Measurements from ENCODE around the gene SYMPK.

Gene SYMPK

DNA sequence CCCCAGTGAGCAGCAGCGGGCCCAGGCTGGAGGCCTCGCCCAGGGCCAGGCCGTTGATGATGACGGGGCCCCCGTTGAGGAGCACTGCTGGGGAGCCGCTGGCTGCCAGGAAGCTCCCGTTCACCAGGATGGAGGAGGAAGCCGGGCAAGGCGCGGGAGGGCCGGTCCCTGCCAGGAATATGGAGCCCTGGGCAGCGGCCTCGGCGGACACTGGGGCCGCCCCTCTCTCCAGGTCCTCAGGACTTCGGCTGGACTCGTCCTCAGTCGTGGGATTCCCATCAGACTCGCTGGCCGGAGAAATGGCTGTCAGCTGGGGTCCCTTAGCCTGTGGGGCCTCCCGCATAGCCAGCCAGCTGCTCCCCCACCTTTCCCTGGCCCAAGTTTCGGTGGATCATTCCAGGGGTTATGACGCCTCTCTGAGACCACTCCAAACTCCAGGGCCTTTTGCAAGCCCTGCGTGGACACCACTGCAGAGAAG, 96.0 kb downstream of the SYMPK start:
- Histone ChIP-seq H4K20me1 (ENCODE audit: control insufficient read depth, insufficient read depth, low read depth, low read length) (no peaks in the 10 kb centered on the region), H3K79me2 (ENCODE audit: control insufficient read depth, low read length) (no peaks in the 10 kb centered on the region), H3F3A (ENCODE audit: control insufficient read depth, insufficient read depth) (no peaks in the 10 kb centered on the region), H3K9me2 (replicated peaks; ENCODE audit: control insufficient read depth, low read length) (no peaks in the 10 kb centered on the region), H3K4me1 (ENCODE audit: control insufficient read depth, low read length) (peaks cover 19% of the 10 kb centered on the region), H3K4me2 (ENCODE audit: low read length) (no peak overlapping the region), H3K27ac (ENCODE audit: low read depth, low read length) (no peak overlapping the region), H3K27me3 (ENCODE audit: control insufficient read depth, low read length) (peaks cover 8% of the 10 kb centered on the region), H3K4me3 (ENCODE audit: low read length) (no peak overlapping the region), H3K36me3 (ENCODE audit: control insufficient read depth, low read length) (no peaks in the 10 kb centered on the region), H3K9me3 (ENCODE audit: control insufficient read depth, insufficient read depth, low read length) (no peaks in the 10 kb centered on the region)
- no peak for TF ChIP-seq EZH2phosphoT487 (IDR thresholded peaks at IDR 0.05; ENCODE audit: borderline replicate concordance, low read length)
- TF ChIP-seq, protein P1, sequence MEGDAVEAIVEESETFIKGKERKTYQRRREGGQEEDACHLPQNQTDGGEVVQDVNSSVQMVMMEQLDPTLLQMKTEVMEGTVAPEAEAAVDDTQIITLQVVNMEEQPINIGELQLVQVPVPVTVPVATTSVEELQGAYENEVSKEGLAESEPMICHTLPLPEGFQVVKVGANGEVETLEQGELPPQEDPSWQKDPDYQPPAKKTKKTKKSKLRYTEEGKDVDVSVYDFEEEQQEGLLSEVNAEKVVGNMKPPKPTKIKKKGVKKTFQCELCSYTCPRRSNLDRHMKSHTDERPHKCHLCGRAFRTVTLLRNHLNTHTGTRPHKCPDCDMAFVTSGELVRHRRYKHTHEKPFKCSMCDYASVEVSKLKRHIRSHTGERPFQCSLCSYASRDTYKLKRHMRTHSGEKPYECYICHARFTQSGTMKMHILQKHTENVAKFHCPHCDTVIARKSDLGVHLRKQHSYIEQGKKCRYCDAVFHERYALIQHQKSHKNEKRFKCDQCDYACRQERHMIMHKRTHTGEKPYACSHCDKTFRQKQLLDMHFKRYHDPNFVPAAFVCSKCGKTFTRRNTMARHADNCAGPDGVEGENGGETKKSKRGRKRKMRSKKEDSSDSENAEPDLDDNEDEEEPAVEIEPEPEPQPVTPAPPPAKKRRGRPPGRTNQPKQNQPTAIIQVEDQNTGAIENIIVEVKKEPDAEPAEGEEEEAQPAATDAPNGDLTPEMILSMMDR (IDR thresholded peaks at IDR 0.05; ENCODE audit: low read depth, low read length, poor library complexity, severe bottlenecking) = no peak

DNA sequence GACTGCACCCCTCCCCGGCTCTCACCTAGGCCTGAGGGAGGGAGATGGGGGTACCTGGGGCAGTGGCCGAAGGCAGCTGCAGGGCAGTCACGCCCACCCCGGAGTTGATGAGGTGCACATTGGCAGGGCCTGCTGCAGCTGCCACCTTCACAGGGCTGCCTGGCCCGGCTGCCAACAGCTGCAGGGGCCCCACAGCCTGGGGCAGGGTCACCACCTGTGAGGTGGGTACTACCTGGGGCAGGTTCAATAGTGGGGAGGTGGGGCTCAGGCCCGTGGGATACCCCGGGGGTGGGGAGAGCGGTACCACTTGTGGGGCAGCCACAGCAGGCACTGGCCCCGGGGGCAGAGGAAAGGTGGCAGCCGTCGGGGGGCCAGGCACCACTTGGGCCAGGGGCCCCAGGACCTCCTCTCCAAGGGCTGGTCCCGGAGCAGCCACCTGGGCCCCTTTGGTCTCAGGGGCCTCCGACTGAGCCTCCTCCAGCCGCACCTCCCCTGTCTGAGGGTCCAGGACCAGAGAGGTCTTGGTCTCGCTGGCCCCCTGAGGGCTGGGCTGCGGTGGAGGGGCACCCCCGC, 96.6 kb downstream of the SYMPK start:
- H3F3A ChIP-seq (ENCODE audit: control insufficient read depth, insufficient read depth) = no peaks in the 10 kb centered on the region
- no peaks in the 10 kb centered on the region for H3K36me3 ChIP-seq (ENCODE audit: control insufficient read depth, low read length)
- H3K27ac ChIP-seq (ENCODE audit: low read depth, low read length) = no peak overlapping the region
- H3K27me3 ChIP-seq (ENCODE audit: control insufficient read depth, low read length) = peaks cover 8% of the 10 kb centered on the region
- H3K79me2 ChIP-seq (ENCODE audit: control insufficient read depth, low read length) = no peaks in the 10 kb centered on the region
- no peak for TF ChIP-seq EZH2phosphoT487 (IDR thresholded peaks at IDR 0.05; ENCODE audit: borderline replicate concordance, low read length)
- TF ChIP-seq, protein P1 (IDR thresholded peaks at IDR 0.05; ENCODE audit: low read depth, low read length, poor library complexity, severe bottlenecking) = no peak
- H4K20me1 ChIP-seq (ENCODE audit: control insufficient read depth, insufficient read depth, low read depth, low read length) = no peaks in the 10 kb centered on the region
- H3K4me3 ChIP-seq (ENCODE audit: low read length) = no peak overlapping the region
- H3K4me2 ChIP-seq (ENCODE audit: low read length) = no peak overlapping the region
- no peaks in the 10 kb centered on the region for H3K9me3 ChIP-seq (ENCODE audit: control insufficient read depth, insufficient read depth, low read length)
- H3K4me1 ChIP-seq (ENCODE audit: control insufficient read depth, low read length) = peaks cover 19% of the 10 kb centered on the region
- H3K9me2 ChIP-seq (replicated peaks; ENCODE audit: control insufficient read depth, low read length) = no peaks in the 10 kb centered on the region

DNA sequence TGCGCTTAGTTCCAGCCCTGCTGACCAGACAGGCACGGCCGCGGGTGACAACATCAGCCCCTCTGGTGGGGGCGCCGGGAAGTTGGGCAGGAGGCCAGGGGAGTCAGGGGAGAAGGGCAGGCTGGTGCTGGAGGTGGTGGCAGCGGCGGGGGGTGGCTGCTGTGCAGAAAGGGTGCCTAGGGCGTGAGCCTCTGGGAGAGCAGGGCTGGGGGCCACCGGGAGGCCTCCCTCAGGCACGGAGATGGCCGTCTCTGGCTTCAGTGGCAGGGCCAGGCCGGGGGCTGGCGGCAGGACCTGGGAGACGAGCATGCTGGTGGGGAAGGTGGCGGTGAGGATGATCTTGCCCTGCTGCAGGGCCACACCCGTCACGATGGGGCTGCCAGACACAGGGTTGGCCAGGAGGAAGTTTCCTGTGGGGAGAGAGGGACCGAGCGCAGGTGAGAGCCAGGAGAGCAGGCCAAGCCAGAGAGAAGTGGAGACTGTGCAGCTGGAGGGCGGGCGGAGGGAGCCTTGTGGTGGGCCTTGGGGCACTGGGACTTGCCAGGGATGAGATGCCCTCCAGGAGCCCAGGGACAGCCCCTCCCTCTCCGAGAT, 97.1 kb downstream of the SYMPK start:
- H3K4me3 ChIP-seq (ENCODE audit: low read length) = no peak overlapping the region
- H3F3A ChIP-seq (ENCODE audit: control insufficient read depth, insufficient read depth) = no peaks in the 10 kb centered on the region
- H3K4me1 ChIP-seq (ENCODE audit: control insufficient read depth, low read length) = peaks cover 15% of the 10 kb centered on the region
- H3K9me2 ChIP-seq (replicated peaks; ENCODE audit: control insufficient read depth, low read length) = no peaks in the 10 kb centered on the region
- no peaks in the 10 kb centered on the region for H3K36me3 ChIP-seq (ENCODE audit: control insufficient read depth, low read length)
- no peak for TF ChIP-seq EZH2phosphoT487 (IDR thresholded peaks at IDR 0.05; ENCODE audit: borderline replicate concordance, low read length)
- TF ChIP-seq, protein P1 (IDR thresholded peaks at IDR 0.05; ENCODE audit: low read depth, low read length, poor library complexity, severe bottlenecking) = no peak
- H3K79me2 ChIP-seq (ENCODE audit: control insufficient read depth, low read length) = no peaks in the 10 kb centered on the region
- no peaks in the 10 kb centered on the region for H4K20me1 ChIP-seq (ENCODE audit: control insufficient read depth, insufficient read depth, low read depth, low read length)
- no peak overlapping the region for H3K27ac ChIP-seq (ENCODE audit: low read depth, low read length)
- peaks cover 8% of the 10 kb centered on the region for H3K27me3 ChIP-seq (ENCODE audit: control insufficient read depth, low read length)
- H3K4me2 ChIP-seq (ENCODE audit: low read length) = no peak overlapping the region
- H3K9me3 ChIP-seq (ENCODE audit: control insufficient read depth, insufficient read depth, low read length) = no peaks in the 10 kb centered on the region

All from DOHH2 (cell line).